Measurements from ENCODE around the gene TSPAN11.

DNA sequence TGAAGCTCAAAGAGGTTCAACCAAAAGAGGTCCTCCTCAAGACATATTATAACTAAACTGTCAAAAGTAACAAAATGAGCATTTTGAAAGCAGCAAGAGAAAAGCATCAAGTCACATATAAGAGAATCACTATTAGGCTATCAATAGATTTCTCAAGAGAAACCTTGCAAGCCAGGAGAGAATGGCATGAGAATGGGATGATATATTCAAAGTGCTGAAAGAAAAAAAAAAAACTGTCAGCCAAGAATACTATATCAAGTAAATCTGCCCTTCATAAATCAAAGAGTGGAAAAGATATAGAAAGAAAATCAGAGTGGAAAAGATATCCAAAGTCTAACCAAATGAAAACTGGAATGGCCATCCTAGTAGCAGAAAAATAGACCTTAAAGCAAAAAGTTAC lies 39.3 kb upstream of the TSPAN11 start:
- TF ChIP-seq, protein P1, sequence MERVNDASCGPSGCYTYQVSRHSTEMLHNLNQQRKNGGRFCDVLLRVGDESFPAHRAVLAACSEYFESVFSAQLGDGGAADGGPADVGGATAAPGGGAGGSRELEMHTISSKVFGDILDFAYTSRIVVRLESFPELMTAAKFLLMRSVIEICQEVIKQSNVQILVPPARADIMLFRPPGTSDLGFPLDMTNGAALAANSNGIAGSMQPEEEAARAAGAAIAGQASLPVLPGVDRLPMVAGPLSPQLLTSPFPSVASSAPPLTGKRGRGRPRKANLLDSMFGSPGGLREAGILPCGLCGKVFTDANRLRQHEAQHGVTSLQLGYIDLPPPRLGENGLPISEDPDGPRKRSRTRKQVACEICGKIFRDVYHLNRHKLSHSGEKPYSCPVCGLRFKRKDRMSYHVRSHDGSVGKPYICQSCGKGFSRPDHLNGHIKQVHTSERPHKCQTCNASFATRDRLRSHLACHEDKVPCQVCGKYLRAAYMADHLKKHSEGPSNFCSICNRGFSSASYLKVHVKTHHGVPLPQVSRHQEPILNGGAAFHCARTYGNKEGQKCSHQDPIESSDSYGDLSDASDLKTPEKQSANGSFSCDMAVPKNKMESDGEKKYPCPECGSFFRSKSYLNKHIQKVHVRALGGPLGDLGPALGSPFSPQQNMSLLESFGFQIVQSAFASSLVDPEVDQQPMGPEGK (CRISPR knock-in tag; IDR thresholded peaks at IDR 0.05; ENCODE audit: borderline replicate concordance) = no peak
- TF ChIP-seq RARB (CRISPR knock-in tag; IDR thresholded peaks at IDR 0.05) = no peak

Measured in SK-N-SH treated with all-trans-retinoic acid at 6 μM for 48 hours (cell line).